ENCODE data around the gene BRINP1.

BRINP1 gene

GRCh38 chr9:119368681-119369581 lies at the start of gene BRINP1:
Gene BRINP1, minus strand, starts transcription at chr9:119369435. Its CDS starts 56,080 bp downstream, at chr9:119313355.
- no peak for DNase-seq

GRCh38 chr9:119418721-119419120 lies 49.5 kb upstream of the BRINP1 start:
- DNase-seq, result no peak

GRCh38 chr9:119416793-119417192 lies 47.6 kb upstream of the BRINP1 start:
- DNase-seq, result no peak

- no peak for DNase-seq
Measured at GRCh38 chr9:119412399-119412798, 43.2 kb upstream of the BRINP1 start.

GRCh38 chr9:119409552-119409951 lies 40.3 kb upstream of the BRINP1 start:
- no peak for DNase-seq

GRCh38 chr9:119400606-119401005 lies 31.4 kb upstream of the BRINP1 start:
- no peak for DNase-seq

GRCh38 chr9:119398350-119398749 lies 29.1 kb upstream of the BRINP1 start:
- DNase-seq, result no peak

- DNase-seq, result no peak
Measured at GRCh38 chr9:119391878-119392277, 22.6 kb upstream of the BRINP1 start.

- DNase-seq, result no peak
Measured at GRCh38 chr9:119375892-119376291, 6.7 kb upstream of the BRINP1 start.

- no peak for DNase-seq
Measured at GRCh38 chr9:119372951-119373350, 3.7 kb upstream of the BRINP1 start.

- DNase-seq, result no peak
Measured at GRCh38 chr9:119370816-119371215, 1.6 kb upstream of the BRINP1 start.

GRCh38 chr9:119369680-119370366 lies 588 bp upstream of the BRINP1 start:
- DNase-seq, result no peak

- no peak for DNase-seq
Measured at GRCh38 chr9:119368179-119368578, 1.1 kb downstream of the BRINP1 start.

- DNase-seq, result no peak
Measured at GRCh38 chr9:119367683-119368075, 1.6 kb downstream of the BRINP1 start.

- DNase-seq, result no peak
Measured at GRCh38 chr9:119366909-119367682, 2.1 kb downstream of the BRINP1 start.

GRCh38 chr9:119365291-119366027 lies 3.8 kb downstream of the BRINP1 start:
- DNase-seq, result no peak

GRCh38 chr9:119360237-119360636 lies 9.0 kb downstream of the BRINP1 start:
- no peak for DNase-seq

GRCh38 chr9:119357336-119358096 lies 11.7 kb downstream of the BRINP1 start:
- DNase-seq, result no peak

- DNase-seq, result no peak
Measured at GRCh38 chr9:119349351-119349825, 19.8 kb downstream of the BRINP1 start.

GRCh38 chr9:119343059-119343990 lies 25.9 kb downstream of the BRINP1 start:
- DNase-seq, result no peak

GRCh38 chr9:119339056-119339455 lies 30.2 kb downstream of the BRINP1 start:
- DNase-seq, result no peak

Data from activated CD4-positive, CD25-positive, alpha-beta regulatory T cell (primary cell).